GM18861 (cell line): ENCODE results near the gene MROH2B.

ENCODE experiments used
- ATAC-seq: cut with Tn5 transposase; IDR thresholded peaks from one replicate; pipeline ENCODE4 v1.9.1; 2021; ENCODE audit not compliant: unreplicated experiment

The MROH2B gene

GRCh38 chr5:40976041-40976440 is 95.1 kb downstream of the MROH2B start:
- no peak for ATAC-seq

- ATAC-seq = no peak
These were observed 97.7 kb downstream of the MROH2B start for GRCh38 chr5:40973364-40974004.

- ATAC-seq = no peak
These were observed 98.7 kb downstream of the MROH2B start for GRCh38 chr5:40972434-40972833.

GRCh38 chr5:40962207-40962955 is 108.8 kb downstream of the MROH2B start:
- no peak for ATAC-seq

- no peak for ATAC-seq
These were observed 111.1 kb downstream of the MROH2B start for GRCh38 chr5:40960037-40960436.

GRCh38 chr5:40958811-40959210 is 112.3 kb downstream of the MROH2B start:
- no peak for ATAC-seq

- ATAC-seq = no peak
These were observed 114.1 kb downstream of the MROH2B start for GRCh38 chr5:40957048-40957447.

GRCh38 chr5:40955313-40955712 is 115.8 kb downstream of the MROH2B start:
- ATAC-seq = no peak
